Measurements from ENCODE around the gene CCDC167. TPM values are rescaled to one million over a fixed set of nuclear protein-coding genes. Genes with fewer than 3 reads are reported as not detected.

Gene CCDC167
- total and polyA plus RNA-seq, 2 of the 8 experiments (the other 6 are each of a cell fraction or from before 2014, with no cell fraction given): 11.0 to 26.5 TPM

GRCh38 chr6:37524970-37525318 lies 25.3 kb upstream of the CCDC167 start (continued):
- TF ChIP-seq, protein P1, sequence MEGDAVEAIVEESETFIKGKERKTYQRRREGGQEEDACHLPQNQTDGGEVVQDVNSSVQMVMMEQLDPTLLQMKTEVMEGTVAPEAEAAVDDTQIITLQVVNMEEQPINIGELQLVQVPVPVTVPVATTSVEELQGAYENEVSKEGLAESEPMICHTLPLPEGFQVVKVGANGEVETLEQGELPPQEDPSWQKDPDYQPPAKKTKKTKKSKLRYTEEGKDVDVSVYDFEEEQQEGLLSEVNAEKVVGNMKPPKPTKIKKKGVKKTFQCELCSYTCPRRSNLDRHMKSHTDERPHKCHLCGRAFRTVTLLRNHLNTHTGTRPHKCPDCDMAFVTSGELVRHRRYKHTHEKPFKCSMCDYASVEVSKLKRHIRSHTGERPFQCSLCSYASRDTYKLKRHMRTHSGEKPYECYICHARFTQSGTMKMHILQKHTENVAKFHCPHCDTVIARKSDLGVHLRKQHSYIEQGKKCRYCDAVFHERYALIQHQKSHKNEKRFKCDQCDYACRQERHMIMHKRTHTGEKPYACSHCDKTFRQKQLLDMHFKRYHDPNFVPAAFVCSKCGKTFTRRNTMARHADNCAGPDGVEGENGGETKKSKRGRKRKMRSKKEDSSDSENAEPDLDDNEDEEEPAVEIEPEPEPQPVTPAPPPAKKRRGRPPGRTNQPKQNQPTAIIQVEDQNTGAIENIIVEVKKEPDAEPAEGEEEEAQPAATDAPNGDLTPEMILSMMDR (IDR thresholded peaks at IDR 0.05; ENCODE audit: control extremely low read depth in 1 of 3, insufficient read depth in 1 of 3, low read depth in 1 of 3, low read length in 3 of 3): no peak
- TF ChIP-seq ZNF274 (IDR thresholded peaks at IDR 0.05; ENCODE audit: borderline replicate concordance, extremely low read depth, low read length): no peak
